Neural cell (in vitro differentiated cells): ENCODE measurements around the gene GAGE12H. TPM values are rescaled to one million over a fixed set of nuclear protein-coding genes. Genes with fewer than 3 reads are reported as not detected.
"Not testable (repeated sequence)": the region's sequence is repeated elsewhere in the genome, so short reads cannot be mapped to it uniquely, and the experiment has no call there.

ENCODE experiments used
- H2AFZ ChIP-seq: fragments of 200-600, 300-800 bp; sonication (generic), shearing (Covaris generic); 2 replicates; pipeline ENCODE4 v1.6.0; 2014; ENCODE audit warnings: low read depth, mild to moderate bottlenecking, antibody characterized with exemption, low read length, moderate library complexity
- H3F3A ChIP-seq: fragments of 200-600 bp; shearing (Covaris generic); 2 replicates; pipeline ENCODE4 v1.6.1; 2016; ENCODE audit warnings: mild to moderate bottlenecking, moderate library complexity, mixed read lengths, antibody characterized with exemption, low read length; ENCODE audit not compliant: insufficient read depth, poor library complexity, severe bottlenecking
- H3K27ac ChIP-seq: fragments of 200-600, 300-800 bp; sonication (generic), shearing (Covaris generic); 2 replicates; pipeline ENCODE4 v1.5.1; 2014; ENCODE audit warnings: mild to moderate bottlenecking, low read length, moderate library complexity
- H3K27me3 ChIP-seq: fragments of 300-800, 200-600 bp; sonication (generic), shearing (Covaris generic); 2 replicates; pipeline ENCODE4 v1.6.0; 2014; ENCODE audit warnings: mild to moderate bottlenecking, low read depth, low read length, moderate library complexity; ENCODE audit not compliant: insufficient read depth
- H3K36me3 ChIP-seq: fragments of 300-800, 200-600 bp; sonication (generic), shearing (Covaris generic); 2 replicates; pipeline ENCODE4 v1.5.1; 2014; ENCODE audit warnings: mild to moderate bottlenecking, antibody characterized with exemption, low read length, moderate library complexity; ENCODE audit not compliant: insufficient read depth
- H3K4me2 ChIP-seq: fragments of 300-800, 200-600 bp; sonication (generic), shearing (Covaris generic); 2 replicates; pipeline ENCODE4 v1.6.0; 2014; ENCODE audit warnings: mild to moderate bottlenecking, low read length
- H3K4me3 ChIP-seq: fragments of 300-800, 200-600 bp; sonication (generic), shearing (Covaris generic); 2 replicates; pipeline ENCODE4 v1.5.1; 2014; ENCODE audit warnings: mild to moderate bottlenecking, low read length, moderate library complexity
- H3K79me2 ChIP-seq: fragments of 200-600 bp; shearing (Covaris generic); replicated peaks from 2 replicates; pipeline ENCODE4 v1.6.0; 2014; ENCODE audit warnings: mild to moderate bottlenecking, low read length, moderate library complexity; ENCODE audit not compliant: insufficient read depth
- H3K9ac ChIP-seq: fragments of 300-800, 200-600 bp; sonication (generic), shearing (Covaris generic); 2 replicates; pipeline ENCODE4 v1.6.1; 2016; ENCODE audit warnings: mild to moderate bottlenecking, low read length, mixed read lengths
- H3K9me2 ChIP-seq: fragments of 200-600 bp; shearing (Covaris generic); 2 replicates; pipeline ENCODE4 v1.6.1; 2016; ENCODE audit warnings: mild to moderate bottlenecking, low read length, mixed read lengths; ENCODE audit not compliant: insufficient read depth
- H3K9me3 ChIP-seq: fragments of 200-600, 300-800 bp; sonication (generic), shearing (Covaris generic); 2 replicates; pipeline ENCODE4 v1.6.1; 2016; ENCODE audit warnings: mild to moderate bottlenecking, mixed run types, low read length, moderate library complexity, mixed read lengths
- H4K20me1 ChIP-seq: fragments of 200-600 bp; shearing (Covaris generic); 2 replicates; pipeline ENCODE4 v1.6.1; 2016; ENCODE audit warnings: mild to moderate bottlenecking, mixed run types; ENCODE audit not compliant: insufficient read depth
- polyA minus RNA-seq: library from RNA; depleted of rRNA, polyadenylated mRNA; stranded (reverse); fragments of >200 nt; gene quantifications from 2 replicates; pipeline ENCODE4 v1.2.3, GENCODE V29; 2014
- polyA plus RNA-seq: library from polyadenylated mRNA; depleted of rRNA; stranded (reverse); fragments of >200 nt; gene quantifications from 2 replicates; pipeline ENCODE4 v1.2.3, GENCODE V29; 2014

GAGE12H gene, protein sequence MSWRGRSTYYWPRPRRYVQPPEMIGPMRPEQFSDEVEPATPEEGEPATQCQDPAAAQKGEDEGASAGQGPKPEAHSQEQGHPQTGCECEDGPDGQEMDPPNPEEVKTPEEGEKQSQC
- not detected in 2 replicates for polyA plus RNA-seq
- not detected in 2 replicates for polyA minus RNA-seq

DNA sequence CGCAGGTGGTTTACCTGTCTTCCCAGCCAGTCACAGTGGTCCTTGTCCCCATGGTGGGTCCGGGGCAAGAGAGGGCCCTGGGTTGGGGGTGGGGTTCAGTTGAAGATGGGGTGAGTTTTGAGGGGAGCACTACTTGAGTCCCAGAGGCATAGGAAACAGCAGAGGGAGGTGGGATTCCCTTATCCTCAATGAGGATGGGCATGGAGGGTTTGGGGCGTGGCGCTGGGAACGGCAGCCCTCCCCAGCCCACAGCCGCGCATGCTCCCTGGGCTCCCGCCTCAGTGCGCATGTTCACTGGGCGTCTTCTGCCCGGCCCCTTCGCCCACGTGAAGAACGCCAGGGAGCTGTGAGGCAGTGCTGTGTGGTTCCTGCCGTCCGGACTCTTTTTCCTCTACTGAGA, at the start of gene GAGE12H:
Gene GAGE12H, plus strand, starts transcription at position 301 of the 400 bp plus-strand sequence. CDS start 1,155 bp downstream, outside the sequence.
- not testable (repeated sequence) for H3K9me3 ChIP-seq, H3K79me2 ChIP-seq

DNA sequence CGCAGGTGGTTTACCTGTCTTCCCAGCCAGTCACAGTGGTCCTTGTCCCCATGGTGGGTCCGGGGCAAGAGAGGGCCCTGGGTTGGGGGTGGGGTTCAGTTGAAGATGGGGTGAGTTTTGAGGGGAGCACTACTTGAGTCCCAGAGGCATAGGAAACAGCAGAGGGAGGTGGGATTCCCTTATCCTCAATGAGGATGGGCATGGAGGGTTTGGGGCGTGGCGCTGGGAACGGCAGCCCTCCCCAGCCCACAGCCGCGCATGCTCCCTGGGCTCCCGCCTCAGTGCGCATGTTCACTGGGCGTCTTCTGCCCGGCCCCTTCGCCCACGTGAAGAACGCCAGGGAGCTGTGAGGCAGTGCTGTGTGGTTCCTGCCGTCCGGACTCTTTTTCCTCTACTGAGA, 47.9 kb upstream of the GAGE12H start, which contains the start of gene GAGE12C:
Gene GAGE12C, plus strand, starts transcription at position 301 of the 400 bp plus-strand sequence. CDS start 1,155 bp downstream, outside the sequence.
- H3K9me2 ChIP-seq, H3K4me2 ChIP-seq: not testable (repeated sequence)

More for the DNA sequence above, at the start of gene GAGE12H:
- H2AFZ ChIP-seq, H3K9me2 ChIP-seq, H3K4me2 ChIP-seq, H3K9ac ChIP-seq, H3F3A ChIP-seq, H3K27me3 ChIP-seq, H4K20me1 ChIP-seq, H3K4me3 ChIP-seq, H3K27ac ChIP-seq, H3K36me3 ChIP-seq: not testable (repeated sequence)

GRCh38 chrX:49541433-49541832, 38.3 kb upstream of the GAGE12H start, which contains the start of gene GAGE12D:
GAGE12D (plus strand) TSS chrX:49541733; CDS start chrX:49542888, 1,155 bp downstream.
- H3K9ac ChIP-seq, H4K20me1 ChIP-seq, H3K27ac ChIP-seq, H3K9me3 ChIP-seq, H2AFZ ChIP-seq, H3K9me2 ChIP-seq, H3K36me3 ChIP-seq, H3F3A ChIP-seq, H3K4me3 ChIP-seq, H3K27me3 ChIP-seq, H3K79me2 ChIP-seq, H3K4me2 ChIP-seq: not testable (repeated sequence)

More for the DNA sequence above, 47.9 kb upstream of the GAGE12H start, which contains the start of gene GAGE12C:
- not testable (repeated sequence) for H3K79me2 ChIP-seq, H3F3A ChIP-seq, H3K36me3 ChIP-seq, H3K9me3 ChIP-seq, H4K20me1 ChIP-seq, H3K27me3 ChIP-seq, H3K9ac ChIP-seq, H3K27ac ChIP-seq, H2AFZ ChIP-seq, H3K4me3 ChIP-seq

DNA sequence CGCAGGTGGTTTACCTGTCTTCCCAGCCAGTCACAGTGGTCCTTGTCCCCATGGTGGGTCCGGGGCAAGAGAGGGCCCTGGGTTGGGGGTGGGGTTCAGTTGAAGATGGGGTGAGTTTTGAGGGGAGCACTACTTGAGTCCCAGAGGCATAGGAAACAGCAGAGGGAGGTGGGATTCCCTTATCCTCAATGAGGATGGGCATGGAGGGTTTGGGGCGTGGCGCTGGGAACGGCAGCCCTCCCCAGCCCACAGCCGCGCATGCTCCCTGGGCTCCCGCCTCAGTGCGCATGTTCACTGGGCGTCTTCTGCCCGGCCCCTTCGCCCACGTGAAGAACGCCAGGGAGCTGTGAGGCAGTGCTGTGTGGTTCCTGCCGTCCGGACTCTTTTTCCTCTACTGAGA, 28.8 kb upstream of the GAGE12H start, which contains the start of gene GAGE12E:
Gene GAGE12E, plus strand, starts transcription at position 301 of the 400 bp plus-strand sequence. CDS start 1,155 bp downstream, outside the sequence.
- not testable (repeated sequence) for H4K20me1 ChIP-seq, H3K79me2 ChIP-seq, H3K27me3 ChIP-seq, H3K4me2 ChIP-seq, H3K9me2 ChIP-seq, H3F3A ChIP-seq, H3K9ac ChIP-seq, H3K4me3 ChIP-seq, H3K9me3 ChIP-seq, H3K27ac ChIP-seq, H2AFZ ChIP-seq, H3K36me3 ChIP-seq

- not testable (repeated sequence) for H3K27ac ChIP-seq, H2AFZ ChIP-seq, H3K9me2 ChIP-seq, H3F3A ChIP-seq, H3K9me3 ChIP-seq, H3K4me3 ChIP-seq, H3K36me3 ChIP-seq, H3K79me2 ChIP-seq, H3K9ac ChIP-seq, H4K20me1 ChIP-seq, H3K27me3 ChIP-seq, H3K4me2 ChIP-seq
Observed at GRCh38 chrX:49560542-49560941, 19.2 kb upstream of the GAGE12H start, which contains the start of gene GAGE12F. GAGE12F (plus strand) TSS chrX:49560842; CDS start chrX:49561997, 1,155 bp downstream.

DNA sequence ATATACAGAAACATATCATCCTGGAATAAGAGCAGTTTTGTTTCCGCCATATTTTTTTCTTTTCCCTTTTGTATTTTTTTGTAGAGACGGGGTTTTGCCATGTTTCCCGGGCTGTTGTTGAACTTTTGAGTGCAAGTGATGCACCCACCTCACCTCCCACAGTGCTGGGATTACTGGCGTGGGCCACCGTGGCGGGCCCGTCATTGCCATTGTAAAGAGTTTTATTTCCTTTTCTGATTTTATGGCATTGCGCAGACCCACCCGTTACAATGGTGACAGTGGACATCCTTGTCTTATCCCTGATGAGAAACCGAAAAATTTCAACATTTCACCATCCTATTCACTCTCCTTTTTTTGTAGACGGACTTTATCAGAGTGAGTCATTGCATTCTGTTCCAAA, 11.0 kb upstream of the GAGE12H start:
- H3K4me3 ChIP-seq, H2AFZ ChIP-seq, H3K4me2 ChIP-seq: not testable (repeated sequence)

DNA sequence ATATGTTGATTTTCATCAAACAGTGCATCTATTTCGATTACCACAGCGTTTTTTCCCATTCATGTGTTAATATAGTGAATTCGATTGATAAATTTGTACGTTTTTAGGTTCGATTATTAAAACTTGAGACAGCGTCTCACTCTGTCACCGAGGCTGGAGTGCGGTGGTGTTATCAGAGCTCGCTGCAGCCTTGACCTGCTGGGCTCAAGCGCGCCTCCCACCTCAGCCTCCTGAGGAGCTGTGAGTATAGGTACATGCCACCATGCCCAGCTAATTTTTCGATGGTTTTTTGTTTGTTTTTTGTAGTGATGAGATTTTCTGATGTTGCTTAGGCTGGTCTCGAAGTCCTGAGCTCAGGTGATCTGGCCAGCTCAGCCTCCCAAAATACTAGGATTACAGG, 10.6 kb upstream of the GAGE12H start:
- H3K27ac ChIP-seq, H3K27me3 ChIP-seq, H3K9me2 ChIP-seq, H3K9ac ChIP-seq, H3K36me3 ChIP-seq, H3F3A ChIP-seq, H3K4me2 ChIP-seq, H3K79me2 ChIP-seq, H3K4me3 ChIP-seq, H4K20me1 ChIP-seq, H3K9me3 ChIP-seq, H2AFZ ChIP-seq: not testable (repeated sequence)

More for the DNA sequence above, 11.0 kb upstream of the GAGE12H start:
- not testable (repeated sequence) for H4K20me1 ChIP-seq, H3F3A ChIP-seq, H3K27me3 ChIP-seq, H3K36me3 ChIP-seq, H3K9me3 ChIP-seq, H3K79me2 ChIP-seq, H3K9me2 ChIP-seq, H3K27ac ChIP-seq, H3K9ac ChIP-seq

DNA sequence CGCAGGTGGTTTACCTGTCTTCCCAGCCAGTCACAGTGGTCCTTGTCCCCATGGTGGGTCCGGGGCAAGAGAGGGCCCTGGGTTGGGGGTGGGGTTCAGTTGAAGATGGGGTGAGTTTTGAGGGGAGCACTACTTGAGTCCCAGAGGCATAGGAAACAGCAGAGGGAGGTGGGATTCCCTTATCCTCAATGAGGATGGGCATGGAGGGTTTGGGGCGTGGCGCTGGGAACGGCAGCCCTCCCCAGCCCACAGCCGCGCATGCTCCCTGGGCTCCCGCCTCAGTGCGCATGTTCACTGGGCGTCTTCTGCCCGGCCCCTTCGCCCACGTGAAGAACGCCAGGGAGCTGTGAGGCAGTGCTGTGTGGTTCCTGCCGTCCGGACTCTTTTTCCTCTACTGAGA, 9.6 kb upstream of the GAGE12H start, which contains the start of gene GAGE12G:
Gene GAGE12G, plus strand, starts transcription at position 301 of the 400 bp plus-strand sequence. CDS start 1,155 bp downstream, outside the sequence.
- H3K4me2 ChIP-seq, H2AFZ ChIP-seq, H3K9ac ChIP-seq, H3K27ac ChIP-seq, H3K9me3 ChIP-seq, H3K4me3 ChIP-seq, H4K20me1 ChIP-seq, H3K79me2 ChIP-seq, H3K27me3 ChIP-seq, H3K36me3 ChIP-seq, H3K9me2 ChIP-seq, H3F3A ChIP-seq: not testable (repeated sequence)
